ENCODE results near the gene SERINC3.

Gene SERINC3

DNA sequence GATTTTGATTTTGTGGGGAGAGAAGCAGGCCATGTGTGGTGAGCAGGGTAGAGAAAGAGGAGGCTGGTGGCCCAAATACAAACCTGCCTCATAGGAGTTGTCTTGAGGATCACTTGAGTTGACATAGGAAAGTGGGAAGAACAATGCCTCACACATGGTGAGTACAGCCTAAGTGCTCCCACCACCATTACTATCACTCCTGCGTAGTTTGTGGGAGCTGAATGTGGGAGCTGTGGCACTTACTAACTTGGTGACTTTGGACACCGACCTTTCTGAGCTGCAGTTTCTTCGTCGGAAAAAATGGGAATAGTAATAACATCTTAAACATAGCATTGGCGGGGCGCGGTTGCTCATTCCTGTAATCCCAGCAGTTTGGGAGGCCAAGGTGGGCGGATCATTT lies 25.5 kb upstream of the SERINC3 start:
- H3K4me3 ChIP-seq (ENCODE audit: control insufficient read depth, low read depth, low read length) = no peak overlapping the region
- no peak for DNase-seq (ENCODE audit: low read depth)
- TF ChIP-seq CTCF (conservative IDR thresholded peaks at IDR 0.05; ENCODE audit: control insufficient read depth, insufficient read depth, low read depth, low read length) = no peak

- TF ChIP-seq CTCF (conservative IDR thresholded peaks at IDR 0.05; ENCODE audit: control insufficient read depth, insufficient read depth, low read depth, low read length) = no peak
- H3K4me3 ChIP-seq (ENCODE audit: control insufficient read depth, low read depth, low read length) = no peak overlapping the region
- no peak for DNase-seq (ENCODE audit: low read depth)
These were observed 22.4 kb upstream of the SERINC3 start for GRCh38 chr20:44544263-44544662.

- no peak for TF ChIP-seq CTCF (conservative IDR thresholded peaks at IDR 0.05; ENCODE audit: control insufficient read depth, insufficient read depth, low read depth, low read length)
- no peak for DNase-seq (ENCODE audit: low read depth)
These were observed 21.5 kb upstream of the SERINC3 start for GRCh38 chr20:44543358-44543757.

GRCh38 chr20:44542890-44543289 lies 21.0 kb upstream of the SERINC3 start:
- H3K4me3 ChIP-seq (ENCODE audit: control insufficient read depth, low read depth, low read length) = no peak overlapping the region
- DNase-seq (ENCODE audit: low read depth) = no peak
- no peak for TF ChIP-seq CTCF (conservative IDR thresholded peaks at IDR 0.05; ENCODE audit: control insufficient read depth, insufficient read depth, low read depth, low read length)

More at GRCh38 chr20:44543358-44543757, 21.5 kb upstream of the SERINC3 start:
- H3K4me3 ChIP-seq (ENCODE audit: control insufficient read depth, low read depth, low read length) = no peak overlapping the region

GRCh38 chr20:44541992-44542391 lies 20.1 kb upstream of the SERINC3 start:
- H3K4me3 ChIP-seq (ENCODE audit: control insufficient read depth, low read depth, low read length) = no peak overlapping the region
- no peak for TF ChIP-seq CTCF (conservative IDR thresholded peaks at IDR 0.05; ENCODE audit: control insufficient read depth, insufficient read depth, low read depth, low read length)
- no peak for DNase-seq (ENCODE audit: low read depth)

GRCh38 chr20:44540834-44541233 lies 19.0 kb upstream of the SERINC3 start:
- no peak overlapping the region for H3K4me3 ChIP-seq (ENCODE audit: control insufficient read depth, low read depth, low read length)
- no peak for TF ChIP-seq CTCF (conservative IDR thresholded peaks at IDR 0.05; ENCODE audit: control insufficient read depth, insufficient read depth, low read depth, low read length)
- peak; percentile 90 for DNase-seq (ENCODE audit: low read depth)

- H3K4me3 ChIP-seq (ENCODE audit: control insufficient read depth, low read depth, low read length) = no peak overlapping the region
- peak; percentile 33 for TF ChIP-seq CTCF (conservative IDR thresholded peaks at IDR 0.05; ENCODE audit: control insufficient read depth, insufficient read depth, low read depth, low read length)
- DNase-seq (ENCODE audit: low read depth) = no peak
These were observed 16.1 kb upstream of the SERINC3 start for GRCh38 chr20:44537993-44538392.
